Measurements from ENCODE around the gene BTG3.

DNA sequence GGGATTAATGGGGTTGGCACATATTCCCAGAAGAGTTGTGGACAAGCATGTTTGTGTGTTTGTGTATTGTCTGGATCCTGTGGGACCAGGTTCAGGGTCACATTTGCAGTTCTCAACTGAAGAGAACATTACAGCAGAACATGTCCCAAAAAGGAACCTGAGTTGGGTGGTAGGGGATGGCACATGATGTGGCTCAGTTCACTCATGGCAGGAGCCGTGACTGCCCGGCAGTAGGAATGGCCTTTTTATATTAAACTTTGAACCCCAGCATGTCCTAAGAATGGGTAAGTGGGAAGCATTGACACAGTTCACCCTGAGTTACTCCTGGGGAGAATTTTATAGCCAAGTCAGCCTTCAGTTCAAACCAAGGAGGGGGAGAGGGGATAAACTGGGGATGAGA lies 58.6 kb downstream of the BTG3 start:
- TF ChIP-seq CTCF (conservative IDR thresholded peaks at IDR 0.05; ENCODE audit: low read depth, low read length) (no peak), EZH2 (IDR thresholded peaks at IDR 0.05; ENCODE audit: low read length, unreplicated experiment) (no peak), EZH2phosphoT487 (IDR thresholded peaks at IDR 0.05; ENCODE audit: borderline replicate concordance, low read length) (no peak)
